GM12878 (cell line): ENCODE data around the gene PRPSAP1. TPM values are rescaled to one million over a fixed set of nuclear protein-coding genes. Genes with fewer than 3 reads are reported as not detected.

Experiments
- ATAC-seq: fragments of 200-7000 bp; cut with Tn5 transposase; 3 replicates; pipeline ENCODE4 v1.9.1; 2020; ENCODE audit warnings: mild to moderate bottlenecking, moderate library complexity
- BruUV-seq: library from RNA; stranded (reverse); fragments of 400-500 nt; replicated peaks from 2 replicates; lab custom pipeline; 2021; lab: Mats Ljungman, UMichigan
- CTCF ChIA-PET: fragments of 300-600 bp; sonication (Branson Sonifier 250); formaldehyde crosslinking; extraction: SDS; loops from one replicate; lab custom pipeline; 2021; ENCODE audit warnings: inconsistent platforms; lab: Yijun Ruan, JAX
- POLR2A ChIA-PET: fragments of 350-600 bp; formaldehyde crosslinking; extraction: SDS; loops from one replicate; lab custom pipeline; 2021; ENCODE audit warnings: inconsistent platforms; lab: Charles Lee
- RAD21 ChIA-PET: fragments of 300-600 bp; sonication (Branson Sonifier 250); formaldehyde crosslinking; loops from one replicate; lab custom pipeline; 2023; ENCODE audit warnings: antibody characterized with exemption; ENCODE audit not compliant: unreplicated experiment; lab: Charles Lee
- SMC1A ChIA-PET: fragments of 300-600 bp; sonication (Branson Sonifier 250); formaldehyde crosslinking; loops from one replicate; lab custom pipeline; 2023; ENCODE audit not compliant: unreplicated experiment, uncharacterized antibody; lab: Charles Lee
- DNase-seq: peaks from one replicate; pipeline ENCODE4 v3.0.0-alpha.2; 2011; ENCODE audit warnings: low read depth, low spot score
- FAIRE-seq: peaks from 3 replicates; lab custom pipeline; 2011; peaks lifted over from hg19 to GRCh38; lab: Jason Lieb, UNC
- H2AFZ ChIP-seq: 2 replicates; pipeline ENCODE4 v1.6.0; 2011; ENCODE audit warnings: low read depth, low read length, control low read depth; ENCODE audit not compliant: control insufficient read depth
- H3K27ac ChIP-seq: 2 replicates; pipeline ENCODE4 v1.5.1; 2011; ENCODE audit warnings: control low read depth; ENCODE audit not compliant: control insufficient read depth, insufficient read depth
- H3K27me3 ChIP-seq, 2 experiments: replicated peaks in 1 of 2; 2 replicates each; pipeline versions ENCODE4 v1.6.0 to v1.6.1; 2011; ENCODE audit warnings: low read length in 1 of 2; ENCODE audit not compliant: control insufficient read depth in 2 of 2, insufficient read depth in 2 of 2
- H3K36me3 ChIP-seq, 2 experiments: 2 replicates each; pipeline ENCODE4 v1.5.1; 2011; ENCODE audit warnings: low read length in 1 of 2; ENCODE audit not compliant: control insufficient read depth in 2 of 2, insufficient read depth in 2 of 2
- H3K4me1 ChIP-seq: 2 replicates; pipeline ENCODE4 v1.6.1; 2011; ENCODE audit warnings: mild to moderate bottlenecking, low read length, moderate library complexity, mixed read lengths; ENCODE audit not compliant: control insufficient read depth, insufficient read depth
- H3K4me2 ChIP-seq: 2 replicates; pipeline ENCODE4 v1.6.0; 2011; ENCODE audit warnings: control low read depth; ENCODE audit not compliant: control insufficient read depth, insufficient read depth
- H3K4me3 ChIP-seq: fragments of 200-600 bp; sonication (generic); 2 replicates; pipeline ENCODE4 v1.5.1; 2016
- H3K79me2 ChIP-seq: 2 replicates; pipeline ENCODE4 v1.6.0; 2011; ENCODE audit warnings: low read length; ENCODE audit not compliant: control insufficient read depth, insufficient read depth
- H3K9ac ChIP-seq: 2 replicates; pipeline ENCODE4 v1.8.0; 2011; ENCODE audit warnings: low read length, control low read depth, mixed read lengths; ENCODE audit not compliant: control insufficient read depth, insufficient read depth
- H3K9me3 ChIP-seq: replicated peaks from 3 replicates; pipeline ENCODE4 v1.5.1; 2011; ENCODE audit warnings: mild to moderate bottlenecking, low read length; ENCODE audit not compliant: control insufficient read depth, insufficient read depth
- H4K20me1 ChIP-seq: 2 replicates; pipeline ENCODE4 v1.6.0; 2011; ENCODE audit not compliant: control insufficient read depth, insufficient read depth
- BHLHE40 ChIP-seq, 2 experiments: fragments of 450-650 bp in 1 of 2; IDR thresholded peaks; 2 replicates each; pipeline ENCODE4 v1.6.1; 2011 to 2017; ENCODE audit warnings: low read depth in 2 of 2, borderline replicate concordance in 1 of 2, improper control_type of control experiment in 1 of 2, low read length in 1 of 2, mild to moderate bottlenecking in 1 of 2
- CHD2 ChIP-seq: IDR thresholded peaks from 2 replicates; pipeline ENCODE4 v1.6.1; 2011; ENCODE audit warnings: low read depth, low read length, improper control_type of control experiment, borderline replicate concordance
- DPF2 ChIP-seq: fragments of 450-650 bp; IDR thresholded peaks from 2 replicates; pipeline ENCODE4 v1.6.1; 2017; ENCODE audit warnings: mild to moderate bottlenecking
- EED ChIP-seq: sonication (generic); IDR thresholded peaks from 2 replicates; pipeline ENCODE4 v1.6.1; 2016; ENCODE audit warnings: antibody characterized with exemption, low read depth
- FOS ChIP-seq: IDR thresholded peaks from 3 replicates; pipeline ENCODE4 v1.6.1; 2011; ENCODE audit warnings: borderline replicate concordance; ENCODE audit not compliant: insufficient read length; ENCODE audit errors: extremely low read depth
- FOXK2 ChIP-seq: fragments of 450-650 bp; IDR thresholded peaks from 2 replicates; pipeline ENCODE4 v1.6.1; 2017; ENCODE audit warnings: mild to moderate bottlenecking, moderate library complexity
- LARP7 ChIP-seq: fragments of 450-650 bp; IDR thresholded peaks from 2 replicates; pipeline ENCODE4 v1.6.1; 2017; ENCODE audit warnings: mild to moderate bottlenecking
- NFIC ChIP-seq: IDR thresholded peaks from 2 replicates; pipeline ENCODE4 v1.6.1; 2012; ENCODE audit warnings: low read depth, mild to moderate bottlenecking, inconsistent platforms, low read length, moderate library complexity
- POU2F2 ChIP-seq: IDR thresholded peaks from 3 replicates; pipeline ENCODE4 v1.6.1; 2011; ENCODE audit warnings: low read depth, mild to moderate bottlenecking, low read length, borderline replicate concordance
- RFX5 ChIP-seq: IDR thresholded peaks from 2 replicates; pipeline ENCODE4 v1.6.1; 2011; ENCODE audit warnings: low read depth, low read length, improper control_type of control experiment
- SIX5 ChIP-seq: IDR thresholded peaks from 2 replicates; pipeline ENCODE4 v1.6.1; 2011; ENCODE audit warnings: mild to moderate bottlenecking, low read depth, low read length, moderate library complexity; ENCODE audit not compliant: severe bottlenecking
- STAT1 ChIP-seq: fragments of 450-650 bp; conservative IDR thresholded peaks from 2 replicates; pipeline ENCODE4 v1.6.1; 2014; ENCODE audit warnings: antibody characterized with exemption, mild to moderate bottlenecking
- TAF1 ChIP-seq: IDR thresholded peaks from 2 replicates; pipeline ENCODE4 v1.6.1; 2011; ENCODE audit warnings: mild to moderate bottlenecking, low read depth, low read length, borderline replicate concordance
- YY1 ChIP-seq: IDR thresholded peaks from 2 replicates; pipeline ENCODE4 v1.6.1; 2011; ENCODE audit warnings: low read depth, mild to moderate bottlenecking, low read length
- ZZZ3 ChIP-seq: IDR thresholded peaks from 2 replicates; pipeline ENCODE4 v1.6.1; 2011; ENCODE audit warnings: low read depth; ENCODE audit not compliant: control insufficient read depth, insufficient read length
- WGBS: methylation state at CpG from one replicate; pipeline ENCODE4 v1.1.6; 2016; ENCODE audit warnings: low lambda C conversion rate; ENCODE audit not compliant: insufficient replicate concordance, insufficient coverage; ENCODE audit errors: missing lambda C conversion rate; 5-methylcytosine and 5-hydroxymethylcytosine counted together
- in situ Hi-C: fragments of 300-500 bp; cut with MboI; formaldehyde crosslinking; loops from 9 replicates; pipeline ENCODE4 v1.14.3; 2018; ENCODE audit warnings: mixed read lengths
- intact Hi-C: fragments of 100-400 bp; cut with micrococcal nuclease; formaldehyde crosslinking; loops from one replicate; pipeline ENCODE4 v1.14.2; 2022; ENCODE audit not compliant: unreplicated experiment
- polyA plus RNA-seq, 11 experiments: library from polyadenylated mRNA; depleted of rRNA in 4 of 11; unstranded in 6 of 11; stranded (reverse) in 5 of 11; fragments of >200 nt; fragmentation: Nextera tagmentation in 4 of 11; fragmentation: Illumina TruSeq in 1 of 11; extraction: Ambion mirVana in 4 of 11; extraction: Trizol in 1 of 11; gene quantifications; 1 replicate in 1 of 11; 2 replicates in 10 of 11; pipeline versions ENCODE4 v1.2.1 to v1.2.3, GENCODE V29; 2011 to 2016; ENCODE audit warnings: inconsistent platforms in 2 of 11, missing spikeins in 2 of 11, low read depth in 1 of 11
- total RNA-seq, 4 experiments: library from RNA; depleted of rRNA in 3 of 4; stranded (reverse); fragments of >200 nt in 3 of 4; fragmentation: Illumina TruSeq in 1 of 4; extraction: Trizol in 1 of 4; gene quantifications; 2 replicates each; pipeline versions ENCODE4 v1.2.1 to v1.2.3, GENCODE V29; 2013 to 2021
- TF ChIP-seq, protein P1 (sequence below): IDR thresholded peaks from 2 replicates; pipeline ENCODE4 v1.6.1; 2012; ENCODE audit warnings: low read depth, low read length, improper control_type of control experiment
- TF ChIP-seq, protein P2 (sequence below): IDR thresholded peaks from 2 replicates; pipeline ENCODE4 v1.6.1; 2012; ENCODE audit warnings: low read depth, low read length, improper control_type of control experiment
- TF ChIP-seq, protein P3 (sequence below): IDR thresholded peaks from 2 replicates; pipeline ENCODE4 v1.6.1; 2011; ENCODE audit warnings: low read depth, low read length, improper control_type of control experiment, borderline replicate concordance

PRPSAP1 gene
- total and polyA plus RNA-seq, 10 of the 15 experiments (the other 5 are each of a cell fraction or from before 2014, with no cell fraction given), result 15.8 to 84.2 (median 44.2) TPM

DNA sequence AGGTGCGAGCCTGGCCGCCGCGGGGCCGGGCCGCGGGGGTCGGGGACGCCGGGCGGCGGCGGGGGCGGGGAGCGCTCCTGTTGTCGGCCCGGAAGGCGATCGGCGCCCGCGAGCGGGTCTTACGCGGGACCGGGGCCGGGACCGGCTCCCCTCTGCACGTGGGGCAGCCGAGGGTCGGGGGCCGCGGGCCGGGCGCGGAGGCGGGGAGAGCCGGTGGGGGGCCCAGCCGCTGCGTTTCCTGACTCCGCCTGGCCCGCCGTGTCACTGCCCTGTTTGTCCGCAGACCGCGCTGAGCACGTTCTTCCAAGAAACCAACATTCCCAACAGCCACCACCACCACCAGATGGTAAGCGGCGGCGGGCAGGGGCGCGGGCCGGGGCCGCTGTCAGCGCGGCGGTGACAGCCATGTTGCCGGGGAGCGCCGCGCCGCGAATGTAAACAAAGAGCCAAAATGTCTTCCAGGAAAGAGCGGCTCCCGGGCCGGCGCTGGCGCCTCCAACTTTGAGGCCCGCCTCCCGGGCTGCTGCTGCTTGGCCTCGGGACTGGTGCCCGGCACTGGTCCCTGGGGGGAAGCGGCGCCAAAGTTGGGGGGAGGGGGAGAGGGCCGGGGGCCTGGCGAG is 88.0 kb downstream of the PRPSAP1 start (continued):
- TF ChIP-seq RFX5 (0 out of 2 replicates have a peak, but pooled peaks have one; percentile 54), LARP7 (peak; percentile 76), STAT1 (no peak), FOXK2 (peak; percentile 81)
- TF ChIP-seq, protein P1, sequence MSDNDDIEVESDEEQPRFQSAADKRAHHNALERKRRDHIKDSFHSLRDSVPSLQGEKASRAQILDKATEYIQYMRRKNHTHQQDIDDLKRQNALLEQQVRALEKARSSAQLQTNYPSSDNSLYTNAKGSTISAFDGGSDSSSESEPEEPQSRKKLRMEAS, result peak; percentile 70

DNA sequence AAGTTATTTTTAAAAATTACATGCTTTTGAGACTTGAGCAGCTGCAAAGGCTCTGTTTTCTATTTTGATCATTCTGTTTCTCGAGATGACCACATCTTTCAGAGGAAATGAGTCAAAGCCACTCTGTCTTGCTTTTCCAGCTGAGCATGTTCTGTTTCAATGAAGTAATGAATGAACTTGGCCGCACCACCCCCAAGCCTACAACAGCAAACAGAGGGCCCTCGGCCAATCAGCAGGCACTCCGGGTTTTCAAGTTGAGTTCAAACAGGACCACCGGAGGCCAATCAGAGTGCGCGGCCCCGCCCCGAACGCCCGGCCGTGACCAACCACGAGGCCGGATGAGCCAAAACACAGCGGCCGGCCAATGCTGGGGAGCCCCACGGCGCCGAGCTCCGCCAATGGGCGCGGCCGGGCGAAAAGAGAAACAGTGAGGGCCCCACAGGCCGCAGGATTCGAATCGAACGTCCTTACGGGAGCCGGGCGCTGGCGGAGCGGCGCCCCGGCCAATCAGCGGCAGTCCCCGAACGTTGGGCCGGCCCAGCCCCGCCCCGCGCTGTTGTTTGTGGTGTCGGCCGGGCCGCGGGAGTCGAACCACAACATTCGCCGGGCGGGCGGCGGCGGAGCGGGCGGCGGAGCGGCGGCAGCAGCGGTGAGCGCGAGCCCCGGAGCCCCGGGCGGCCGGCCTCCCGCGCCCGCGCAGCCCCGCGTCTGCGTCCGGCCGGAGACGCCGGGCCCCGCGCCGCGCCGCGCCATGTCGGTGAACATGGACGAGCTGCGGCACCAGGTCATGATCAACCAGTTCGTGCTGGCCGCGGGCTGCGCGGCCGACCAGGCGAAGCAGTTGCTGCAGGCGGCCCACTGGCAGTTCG is 88.7 kb downstream of the PRPSAP1 start, which contains the start of gene UBALD2:
UBALD2 (plus strand) TSS at position 594 of the 869 bp plus-strand sequence; CDS start at position 752, 158 bp downstream.
- H3K27me3 ChIP-seq, result no peaks in the 10 kb centered on the region
- intact Hi-C loops, result loop anchor here (2.0 to 10.0 kb wide), 4 partner anchors 18 to 480 kb away; partner anchors contain the start of gene UNK
- TF ChIP-seq FOS (peak; percentile 80), DPF2 (peak; percentile 89), NFIC (no peak), YY1 (0 out of 2 replicates have a peak, but pooled peaks have one; percentile 39), POU2F2 (no peak; the same call in 2 of the 3 replicates), ZZZ3 (no peak), TAF1 (peak; percentile 90; the same call in 1 of the 2 replicates), EED (peak; percentile 64; the same call in 1 of the 2 replicates), BHLHE40 (IDR thresholded peaks at IDR 0.05; ENCODE audit: borderline replicate concordance in 1 of 2, low read depth in 2 of 2, low read length in 1 of 2) (peak; percentile 56 to 79), CHD2 (peak; percentile 91), SIX5 (peak; percentile 4)
- TF ChIP-seq, protein P2, sequence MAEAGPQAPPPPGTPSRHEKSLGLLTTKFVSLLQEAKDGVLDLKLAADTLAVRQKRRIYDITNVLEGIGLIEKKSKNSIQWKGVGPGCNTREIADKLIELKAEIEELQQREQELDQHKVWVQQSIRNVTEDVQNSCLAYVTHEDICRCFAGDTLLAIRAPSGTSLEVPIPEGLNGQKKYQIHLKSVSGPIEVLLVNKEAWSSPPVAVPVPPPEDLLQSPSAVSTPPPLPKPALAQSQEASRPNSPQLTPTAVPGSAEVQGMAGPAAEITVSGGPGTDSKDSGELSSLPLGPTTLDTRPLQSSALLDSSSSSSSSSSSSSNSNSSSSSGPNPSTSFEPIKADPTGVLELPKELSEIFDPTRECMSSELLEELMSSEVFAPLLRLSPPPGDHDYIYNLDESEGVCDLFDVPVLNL, result peak; percentile 72
- TF ChIP-seq, protein P3, sequence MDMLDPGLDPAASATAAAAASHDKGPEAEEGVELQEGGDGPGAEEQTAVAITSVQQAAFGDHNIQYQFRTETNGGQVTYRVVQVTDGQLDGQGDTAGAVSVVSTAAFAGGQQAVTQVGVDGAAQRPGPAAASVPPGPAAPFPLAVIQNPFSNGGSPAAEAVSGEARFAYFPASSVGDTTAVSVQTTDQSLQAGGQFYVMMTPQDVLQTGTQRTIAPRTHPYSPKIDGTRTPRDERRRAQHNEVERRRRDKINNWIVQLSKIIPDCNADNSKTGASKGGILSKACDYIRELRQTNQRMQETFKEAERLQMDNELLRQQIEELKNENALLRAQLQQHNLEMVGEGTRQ, result no peak

More for the DNA sequence above, 88.7 kb downstream of the PRPSAP1 start, which contains the start of gene UBALD2:
- H3K36me3 ChIP-seq, result no peaks in the 10 kb centered on the region
- CTCF ChIA-PET, result interaction anchor here (0.8 to 7.9 kb wide), 10 partner anchors 9 to 139 kb away, joined by 3 to 82 read pairs (median 12); no protein-coding TSS in a partner anchor
- H3K4me3 ChIP-seq, result peak within 1 kb of the TSS; percentile 84
- DNase-seq (peak; percentile 99), FAIRE-seq (peak; percentile 81), ATAC-seq (peak; percentile 81)
- SMC1A ChIA-PET, result interaction anchor here (0.9 to 8.3 kb wide), 10 partner anchors 8 to 369 kb away, joined by 3 to 226 read pairs (median 22); no protein-coding TSS in a partner anchor
- H4K20me1 ChIP-seq, result no peaks in the 10 kb centered on the region
- H3K9me3 ChIP-seq, result no peaks in the 10 kb centered on the region
- no TSS peak for BruUV-seq
- in situ Hi-C loops, result loop anchor here (5.0 to 25.0 kb wide), 4 partner anchors 78 to 1897 kb away; partner anchors contain the start of genes SYNGR2 and UNK
- peak within 1 kb of the TSS; percentile 99 for H3K4me2 ChIP-seq
- peaks cover 48% of the 10 kb centered on the region for H3K79me2 ChIP-seq
- peak within 1 kb of the TSS; percentile 93 for H3K9ac ChIP-seq
- no peak within 1 kb of the TSS for H2AFZ ChIP-seq
- peak within 1 kb of the TSS; percentile 99 for H3K27ac ChIP-seq
- POLR2A ChIA-PET, result interaction anchor here (0.5 to 17.9 kb wide), 13 partner anchors 7 to 878 kb away, joined by 3 to 427 read pairs (median 5); partner anchors contain the start of genes RNF157 and UNK
- RAD21 ChIA-PET, result interaction anchor here (0.6 to 18.5 kb wide), 12 partner anchors 9 to 472 kb away, joined by 3 to 419 read pairs (median 16); partner anchors contain the start of gene SRSF2
- H3K4me1 ChIP-seq, result peaks cover 56% of the 10 kb centered on the region
- WGBS, result 1% methylated on average over 93 of the region's 94 CpGs
